K562 (cell line): ENCODE measurements around the gene CLIC1. TPM values are rescaled to one million over a fixed set of nuclear protein-coding genes. Genes with fewer than 3 reads are reported as not detected.

Experiments used
- CBFA2T3 ChIP-seq: fragments of 450-650 bp; IDR thresholded peaks from 2 replicates; pipeline ENCODE4 v1.6.1; 2017
- CBFB ChIP-seq: sonication (generic); formaldehyde crosslinking; IDR thresholded peaks from 2 replicates; pipeline ENCODE4 v1.4.0; 2020; ENCODE audit warnings: mild to moderate bottlenecking, missing genetic modification reagents
- KLF13 ChIP-seq: fragments of 450-650 bp; IDR thresholded peaks from 2 replicates; pipeline ENCODE4 v1.6.1; 2016; ENCODE audit warnings: missing genetic modification characterization, low read depth, mild to moderate bottlenecking, missing compliant biosample characterization, moderate library complexity, borderline replicate concordance
- NCOA4 ChIP-seq: fragments of 450-650 bp; IDR thresholded peaks from 2 replicates; pipeline ENCODE4 v1.6.1; 2018; ENCODE audit warnings: mild to moderate bottlenecking; ENCODE audit not compliant: partially characterized antibody
- NFATC3 ChIP-seq: fragments of 450-650 bp; IDR thresholded peaks from 2 replicates; pipeline ENCODE4 v1.6.1; 2017; ENCODE audit warnings: mild to moderate bottlenecking
- NR2C2 ChIP-seq, 2 experiments: fragments of 200-800 bp in 1 of 2; sonication (Bioruptor generic) in 1 of 2; sonication (generic) in 1 of 2; formaldehyde crosslinking in 1 of 2; IDR thresholded peaks; 2 replicates each; pipeline versions ENCODE4 v1.6.1 to v1.8.0; 2016 to 2022; ENCODE audit warnings: mild to moderate bottlenecking in 1 of 2, missing compliant biosample characterization in 1 of 2, missing genetic modification characterization in 1 of 2, missing genetic modification reagents in 1 of 2
- PCBP2 ChIP-seq: fragments of 200-400 bp; formaldehyde crosslinking; IDR thresholded peaks from 2 replicates; pipeline ENCODE4 v1.6.1; 2018; ENCODE audit warnings: low read length, low read depth, mild to moderate bottlenecking, moderate library complexity; ENCODE audit not compliant: poor library complexity, severe bottlenecking
- PTBP1 ChIP-seq: fragments of 200-400 bp; formaldehyde crosslinking; IDR thresholded peaks from 2 replicates; pipeline ENCODE4 v1.6.1; 2017; ENCODE audit warnings: low read depth, low read length
- SIX5 ChIP-seq, 2 experiments: IDR thresholded peaks; 2 replicates each; pipeline ENCODE4 v1.6.1; 2011; ENCODE audit warnings: low read length in 2 of 2, borderline replicate concordance in 1 of 2, low read depth in 1 of 2, mild to moderate bottlenecking in 1 of 2, moderate library complexity in 1 of 2; ENCODE audit not compliant: insufficient read depth in 1 of 2
- SMARCE1 ChIP-seq: fragments of 450-650 bp; IDR thresholded peaks from 2 replicates; pipeline ENCODE4 v1.7.1; 2016; ENCODE audit warnings: mild to moderate bottlenecking
- TCF7L2 ChIP-seq: fragments of 150-350 bp; IDR thresholded peaks from 2 replicates; pipeline ENCODE4 v1.6.1; 2016; ENCODE audit warnings: low read depth, mild to moderate bottlenecking, low read length, moderate library complexity
- ZNF239 ChIP-seq: fragments of 250-450 bp; sonication (Bioruptor Pico); IDR thresholded peaks from 2 replicates; pipeline ENCODE4 v1.4.0; 2020; ENCODE audit warnings: mild to moderate bottlenecking
- polyA plus RNA-seq, 8 experiments: library from polyadenylated mRNA; depleted of rRNA in 4 of 8; stranded (reverse) in 5 of 8; unstranded in 3 of 8; fragments of >200 nt; fragmentation: Nextera tagmentation in 2 of 8; fragmentation: Illumina TruSeq in 1 of 8; extraction: Ambion mirVana in 2 of 8; extraction: Trizol in 1 of 8; gene quantifications; 2 replicates each; pipeline versions ENCODE4 v1.2.1 to v1.2.3, GENCODE V29; 2011 to 2014; ENCODE audit warnings: inconsistent platforms in 1 of 8, missing spikeins in 1 of 8
- total RNA-seq, 7 experiments: library from RNA; depleted of rRNA in 6 of 7; stranded (reverse); fragments of >200 nt in 6 of 7; fragmentation: Illumina TruSeq in 2 of 7; extraction: Trizol in 2 of 7; gene quantifications; 2 replicates each; pipeline versions ENCODE4 v1.2.1 to v1.2.3, GENCODE V29; 2011 to 2021; ENCODE audit warnings: low replicate concordance in 1 of 7
- TF ChIP-seq, protein P1 (sequence below), 2 experiments: fragments of 450-650 bp in 1 of 2; IDR thresholded peaks; 2 replicates each; pipeline ENCODE4 v1.6.1; 2011 to 2017; ENCODE audit warnings: low read depth in 2 of 2, antibody characterized with exemption in 1 of 2, borderline replicate concordance in 1 of 2, low read length in 1 of 2, mild to moderate bottlenecking in 1 of 2, mixed read lengths in 1 of 2; ENCODE audit not compliant: control insufficient read depth in 1 of 2
- TF ChIP-seq, protein P2 (sequence below): sonication (generic); formaldehyde crosslinking; IDR thresholded peaks from 2 replicates; pipeline ENCODE4 v1.8.0; 2023; ENCODE audit warnings: missing genetic modification reagents, mild to moderate bottlenecking, borderline replicate concordance
- TF ChIP-seq, protein P3 (sequence below): fragments of 250-450 bp; sonication (Bioruptor Pico); IDR thresholded peaks from 2 replicates; pipeline ENCODE4 v1.8.0; 2022; ENCODE audit warnings: moderate library complexity, mild to moderate bottlenecking, inconsistent platforms

Gene CLIC1
- total and polyA plus RNA-seq, 9 of the 15 experiments (the other 6 are each of a cell fraction or from before 2014, with no cell fraction given), result 1,267 to 2,419 (median 1,808) TPM

DNA sequence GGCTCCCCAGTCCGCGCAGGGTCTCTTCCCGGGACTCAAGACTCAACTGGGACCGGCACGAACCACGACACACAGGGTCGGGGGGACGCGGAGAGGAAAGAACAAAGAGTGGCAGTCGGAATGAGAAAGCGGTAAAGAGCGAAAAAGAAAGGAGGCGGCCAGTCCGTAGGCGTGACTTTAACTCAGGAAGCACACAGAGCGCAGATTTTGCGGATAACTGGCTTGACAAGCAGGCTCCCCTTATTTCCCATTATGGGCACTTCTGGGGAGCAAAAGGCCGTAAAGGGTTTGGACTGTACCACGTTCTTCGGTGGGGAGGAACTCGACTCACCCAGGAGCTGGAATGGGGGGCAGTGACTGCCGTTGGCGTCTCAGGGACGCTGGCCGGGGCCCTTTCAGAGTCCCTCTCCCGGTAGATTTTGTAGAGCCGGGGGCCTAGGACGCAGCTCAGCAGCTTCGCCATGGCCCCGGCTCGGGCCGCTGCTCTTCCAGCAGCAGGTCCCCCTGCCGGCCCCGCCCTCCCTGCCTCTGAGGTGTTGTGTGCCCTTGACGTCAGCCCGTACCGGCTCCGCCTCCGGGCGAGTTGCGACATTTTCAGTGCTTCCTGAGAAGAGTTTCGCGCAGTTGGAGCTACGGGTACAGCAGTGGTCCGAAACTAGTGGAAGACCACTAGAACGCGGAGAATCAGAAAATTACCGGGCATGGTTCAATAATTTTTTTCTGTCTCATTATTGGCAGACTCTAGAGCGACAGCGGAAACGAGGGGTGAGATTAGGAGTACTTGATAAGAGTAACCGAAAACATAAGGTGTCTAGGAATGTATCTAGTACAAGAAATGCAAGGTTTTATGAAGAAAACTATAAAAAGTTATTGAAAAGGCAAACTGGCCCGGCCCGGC lies 33.3 kb downstream of the CLIC1 start, which contains the start of gene ABHD16A (continued):
- TF ChIP-seq, protein P1, sequence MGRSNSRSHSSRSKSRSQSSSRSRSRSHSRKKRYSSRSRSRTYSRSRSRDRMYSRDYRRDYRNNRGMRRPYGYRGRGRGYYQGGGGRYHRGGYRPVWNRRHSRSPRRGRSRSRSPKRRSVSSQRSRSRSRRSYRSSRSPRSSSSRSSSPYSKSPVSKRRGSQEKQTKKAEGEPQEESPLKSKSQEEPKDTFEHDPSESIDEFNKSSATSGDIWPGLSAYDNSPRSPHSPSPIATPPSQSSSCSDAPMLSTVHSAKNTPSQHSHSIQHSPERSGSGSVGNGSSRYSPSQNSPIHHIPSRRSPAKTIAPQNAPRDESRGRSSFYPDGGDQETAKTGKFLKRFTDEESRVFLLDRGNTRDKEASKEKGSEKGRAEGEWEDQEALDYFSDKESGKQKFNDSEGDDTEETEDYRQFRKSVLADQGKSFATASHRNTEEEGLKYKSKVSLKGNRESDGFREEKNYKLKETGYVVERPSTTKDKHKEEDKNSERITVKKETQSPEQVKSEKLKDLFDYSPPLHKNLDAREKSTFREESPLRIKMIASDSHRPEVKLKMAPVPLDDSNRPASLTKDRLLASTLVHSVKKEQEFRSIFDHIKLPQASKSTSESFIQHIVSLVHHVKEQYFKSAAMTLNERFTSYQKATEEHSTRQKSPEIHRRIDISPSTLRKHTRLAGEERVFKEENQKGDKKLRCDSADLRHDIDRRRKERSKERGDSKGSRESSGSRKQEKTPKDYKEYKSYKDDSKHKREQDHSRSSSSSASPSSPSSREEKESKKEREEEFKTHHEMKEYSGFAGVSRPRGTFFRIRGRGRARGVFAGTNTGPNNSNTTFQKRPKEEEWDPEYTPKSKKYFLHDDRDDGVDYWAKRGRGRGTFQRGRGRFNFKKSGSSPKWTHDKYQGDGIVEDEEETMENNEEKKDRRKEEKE (IDR thresholded peaks at IDR 0.05; ENCODE audit: borderline replicate concordance in 1 of 2, control insufficient read depth in 1 of 2, low read depth in 2 of 2, low read length in 1 of 2), result peak in 1 of 2 experiments; percentile 92; a peak in 2 of 4 replicates
- TF ChIP-seq NFATC3, result peak; percentile 61; the same call in 1 of the 2 replicates
- no peak; the same call in 1 of the 2 replicates for TF ChIP-seq ZNF239 (CRISPR knock-in tag)
- no peak for TF ChIP-seq CBFB (CRISPR knock-in tag)
- no peak for TF ChIP-seq PCBP2
- peak; percentile 47 for TF ChIP-seq NCOA4
- TF ChIP-seq TCF7L2, result peak; percentile 95
- 0 out of 2 replicates have a peak, but pooled peaks have one; percentile 49 for TF ChIP-seq NR2C2 (CRISPR knock-in tag; IDR thresholded peaks at IDR 0.05)
- peak; percentile 81 for TF ChIP-seq NR2C2 (tag; IDR thresholded peaks at IDR 0.05)
- peak; percentile 53; the same call in 1 of the 2 replicates for TF ChIP-seq KLF13 (tag)
- TF ChIP-seq PTBP1, result 0 out of 2 replicates have a peak, but pooled peaks have one; percentile 33
- TF ChIP-seq SIX5 (IDR thresholded peaks at IDR 0.05; ENCODE audit: borderline replicate concordance in 1 of 2, insufficient read depth in 1 of 2, low read depth in 1 of 2, low read length in 2 of 2), result peak; percentile 30 to 49; a peak in 2 of 4 replicates
- no peak; the same call in 1 of the 2 replicates for TF ChIP-seq SMARCE1
- TF ChIP-seq, protein P2, sequence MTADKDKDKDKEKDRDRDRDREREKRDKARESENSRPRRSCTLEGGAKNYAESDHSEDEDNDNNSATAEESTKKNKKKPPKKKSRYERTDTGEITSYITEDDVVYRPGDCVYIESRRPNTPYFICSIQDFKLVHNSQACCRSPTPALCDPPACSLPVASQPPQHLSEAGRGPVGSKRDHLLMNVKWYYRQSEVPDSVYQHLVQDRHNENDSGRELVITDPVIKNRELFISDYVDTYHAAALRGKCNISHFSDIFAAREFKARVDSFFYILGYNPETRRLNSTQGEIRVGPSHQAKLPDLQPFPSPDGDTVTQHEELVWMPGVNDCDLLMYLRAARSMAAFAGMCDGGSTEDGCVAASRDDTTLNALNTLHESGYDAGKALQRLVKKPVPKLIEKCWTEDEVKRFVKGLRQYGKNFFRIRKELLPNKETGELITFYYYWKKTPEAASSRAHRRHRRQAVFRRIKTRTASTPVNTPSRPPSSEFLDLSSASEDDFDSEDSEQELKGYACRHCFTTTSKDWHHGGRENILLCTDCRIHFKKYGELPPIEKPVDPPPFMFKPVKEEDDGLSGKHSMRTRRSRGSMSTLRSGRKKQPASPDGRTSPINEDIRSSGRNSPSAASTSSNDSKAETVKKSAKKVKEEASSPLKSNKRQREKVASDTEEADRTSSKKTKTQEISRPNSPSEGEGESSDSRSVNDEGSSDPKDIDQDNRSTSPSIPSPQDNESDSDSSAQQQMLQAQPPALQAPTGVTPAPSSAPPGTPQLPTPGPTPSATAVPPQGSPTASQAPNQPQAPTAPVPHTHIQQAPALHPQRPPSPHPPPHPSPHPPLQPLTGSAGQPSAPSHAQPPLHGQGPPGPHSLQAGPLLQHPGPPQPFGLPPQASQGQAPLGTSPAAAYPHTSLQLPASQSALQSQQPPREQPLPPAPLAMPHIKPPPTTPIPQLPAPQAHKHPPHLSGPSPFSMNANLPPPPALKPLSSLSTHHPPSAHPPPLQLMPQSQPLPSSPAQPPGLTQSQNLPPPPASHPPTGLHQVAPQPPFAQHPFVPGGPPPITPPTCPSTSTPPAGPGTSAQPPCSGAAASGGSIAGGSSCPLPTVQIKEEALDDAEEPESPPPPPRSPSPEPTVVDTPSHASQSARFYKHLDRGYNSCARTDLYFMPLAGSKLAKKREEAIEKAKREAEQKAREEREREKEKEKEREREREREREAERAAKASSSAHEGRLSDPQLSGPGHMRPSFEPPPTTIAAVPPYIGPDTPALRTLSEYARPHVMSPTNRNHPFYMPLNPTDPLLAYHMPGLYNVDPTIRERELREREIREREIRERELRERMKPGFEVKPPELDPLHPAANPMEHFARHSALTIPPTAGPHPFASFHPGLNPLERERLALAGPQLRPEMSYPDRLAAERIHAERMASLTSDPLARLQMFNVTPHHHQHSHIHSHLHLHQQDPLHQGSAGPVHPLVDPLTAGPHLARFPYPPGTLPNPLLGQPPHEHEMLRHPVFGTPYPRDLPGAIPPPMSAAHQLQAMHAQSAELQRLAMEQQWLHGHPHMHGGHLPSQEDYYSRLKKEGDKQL (CRISPR knock-in tag), result no peak
- TF ChIP-seq CBFA2T3, result no peak; the same call in 1 of the 2 replicates
- TF ChIP-seq, protein P3, sequence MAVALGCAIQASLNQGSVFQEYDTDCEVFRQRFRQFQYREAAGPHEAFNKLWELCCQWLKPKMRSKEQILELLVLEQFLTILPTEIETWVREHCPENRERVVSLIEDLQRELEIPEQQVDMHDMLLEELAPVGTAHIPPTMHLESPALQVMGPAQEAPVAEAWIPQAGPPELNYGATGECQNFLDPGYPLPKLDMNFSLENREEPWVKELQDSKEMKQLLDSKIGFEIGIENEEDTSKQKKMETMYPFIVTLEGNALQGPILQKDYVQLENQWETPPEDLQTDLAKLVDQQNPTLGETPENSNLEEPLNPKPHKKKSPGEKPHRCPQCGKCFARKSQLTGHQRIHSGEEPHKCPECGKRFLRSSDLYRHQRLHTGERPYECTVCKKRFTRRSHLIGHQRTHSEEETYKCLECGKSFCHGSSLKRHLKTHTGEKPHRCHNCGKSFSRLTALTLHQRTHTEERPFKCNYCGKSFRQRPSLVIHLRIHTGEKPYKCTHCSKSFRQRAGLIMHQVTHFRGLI (CRISPR knock-in tag), result no peak
